Adrenal gland (tissue), 12 donors: ENCODE measurements around the gene GPC5. TPM values are rescaled to one million over a fixed set of nuclear protein-coding genes. Genes with fewer than 3 reads are reported as not detected.

ENCODE experiments used
- DNase-seq, 7 donors: peaks; one replicate each; pipeline ENCODE4 v3.0.0-alpha.2; 2019 to 2020
- H3K27ac ChIP-seq, 5 donors: fragments of 200-600 bp; sonication (generic) in 4 of 5; 1 replicate in 3 of 5; 2 replicates in 2 of 5; pipeline versions ENCODE4 v1.5.1 to v1.8.0; 2016 to 2020; ENCODE audit warnings: mild to moderate bottlenecking in 1 of 5
- H3K27me3 ChIP-seq: fragments of 200-600 bp; 2 replicates; pipeline ENCODE4 v1.8.0; 2021
- H3K36me3 ChIP-seq, 2 donors: fragments of 200-600 bp; replicated peaks in 1 of 2; 1 replicate in 1 of 2; 2 replicates in 1 of 2; pipeline versions ENCODE4 v1.5.1 to v1.8.0; 2018 to 2022
- H3K4me1 ChIP-seq, 2 donors: fragments of 200-600 bp; replicated peaks in 1 of 2; 1 replicate in 1 of 2; 2 replicates in 1 of 2; pipeline versions ENCODE4 v1.5.1 to v1.8.0; 2018 to 2021
- H3K4me3 ChIP-seq, 4 donors: fragments of 200-600 bp; sonication (generic) in 3 of 4; one replicate each; pipeline ENCODE4 v1.5.1; 2016 to 2018
- H3K9me3 ChIP-seq, 3 donors: fragments of 200-600 bp; sonication (generic) in 1 of 3; replicated peaks in 1 of 3; 1 replicate in 2 of 3; 2 replicates in 1 of 3; pipeline versions ENCODE4 v1.5.1 to v1.8.0; 2016 to 2021
- CTCF ChIP-seq, 6 experiments: fragments of 450-650 bp in 4 of 6; fragments of 200-600 bp in 2 of 6; sonication (generic) in 1 of 6; IDR thresholded peaks; 1 replicate in 5 of 6; 2 replicates in 1 of 6; pipeline versions ENCODE4 v1.5.1 to v1.8.0; 2016 to 2021; ENCODE audit warnings: antibody characterized with exemption in 6 of 6, mild to moderate bottlenecking in 2 of 6, moderate library complexity in 1 of 6
- POLR2A ChIP-seq, 2 donors: fragments of 450-650 bp; IDR thresholded peaks; one replicate each; pipeline ENCODE4 v1.6.1; 2017; ENCODE audit warnings: antibody characterized with exemption in 2 of 2, mild to moderate bottlenecking in 2 of 2, moderate library complexity in 1 of 2
- WGBS, 4 donors: extraction: QIAGEN DNeasy Blood & Tissue Kit in 2 of 4; methylation state at CpG; one replicate each; pipeline versions ENCODE4 v1.1.5 to v1.1.7; 2013 to 2017; 5-methylcytosine and 5-hydroxymethylcytosine counted together
- intact Hi-C, 2 donors: fragments of 100-400 bp; cut with DNase I; formaldehyde crosslinking; loops; one replicate each; pipeline versions ENCODE4 v1.14.1 to v1.15.0; 2022 to 2023
- polyA plus RNA-seq, 3 donors: library from polyadenylated mRNA; stranded (reverse); fragments of 200-250 nt in 2 of 3; fragments of 350-450 nt in 1 of 3; fragmentation: Illumina TruSeq in 1 of 3; extraction: RNeasy Lipid Tissue Mini Kit (QIAGEN cat#74804) in 1 of 3; gene quantifications; one replicate each; pipeline ENCODE4 v1.2.3, GENCODE V29; 2013 to 2014
- total RNA-seq, 9 donors: library from RNA; depleted of rRNA in 4 of 9; stranded (reverse); fragments of >200 nt in 4 of 9; fragments of 120-200 nt in 1 of 9; fragmentation: NEBNext Ultra II Directional in 1 of 9; extraction: Animal tissue kit (Norgen Biotek cat#: 25700) in 1 of 9; gene quantifications; one replicate each; pipeline versions ENCODE4 v1.1.0 to v1.2.4, GENCODE V29; 2013 to 2023
- donor health status: healthy with polysubstance abuse.
- donor health status: Bipolar disorder and iron deficiency.
- donor health status: DM: yes; HTN: yes; CAD: no.
- donor health status: DM: no; HTN: no; CAD: no.
- donor health status: DM: no; HTN: no; CAD: no.
- donor health status: DM: yes; HTN: yes; CAD: no.

GPC5 gene
- total and polyA plus RNA-seq, 12 donors = 0.24 to 7.7 (median 2.1) TPM; not detected in 4

- no peak overlapping the region for H3K4me3 ChIP-seq
- H3K27ac ChIP-seq = no peak overlapping the region
- no peak for TF ChIP-seq CTCF (IDR thresholded peaks at IDR 0.05)
- no peak for TF ChIP-seq POLR2A (IDR thresholded peaks at IDR 0.05)
- WGBS, 4 donors = 57 to 69% (median 60%) methylated on average over 3 of the region's 3 CpGs
- no peaks in the 10 kb centered on the region for H3K27me3 ChIP-seq
- H3K4me1 ChIP-seq = no peaks in the 10 kb centered on the region
- no peaks in the 10 kb centered on the region for H3K36me3 ChIP-seq
- DNase-seq = no peak
- intact Hi-C loops = no loop called here
- H3K9me3 ChIP-seq = no peaks in the 10 kb centered on the region
These were observed 224.5 kb downstream of the GPC5 start for GRCh38 chr13:91622778-91623550.

- intact Hi-C loops = no loop called here
- Histone ChIP-seq H3K27me3 (no peaks in the 10 kb centered on the region), H3K36me3 (no peaks in the 10 kb centered on the region), H3K4me1 (no peaks in the 10 kb centered on the region), H3K4me3 (no peak overlapping the region), H3K9me3 (no peaks in the 10 kb centered on the region), H3K27ac (no peak overlapping the region)
- DNase-seq = no peak
- 82 to 87% (median 85%) methylated on average over 3 of the region's 3 CpGs for WGBS, 4 donors
- TF ChIP-seq POLR2A (IDR thresholded peaks at IDR 0.05) (no peak), CTCF (IDR thresholded peaks at IDR 0.05) (no peak)
These were observed 229.7 kb downstream of the GPC5 start for GRCh38 chr13:91627952-91628739.

- DNase-seq = no peak
- no peaks in the 10 kb centered on the region for H3K36me3 ChIP-seq
- intact Hi-C loops = no loop called here
- no peaks in the 10 kb centered on the region for H3K9me3 ChIP-seq
- no peak overlapping the region for H3K4me3 ChIP-seq
- no peaks in the 10 kb centered on the region for H3K4me1 ChIP-seq
- TF ChIP-seq CTCF (IDR thresholded peaks at IDR 0.05) = no peak
- no peak for TF ChIP-seq POLR2A (IDR thresholded peaks at IDR 0.05)
- WGBS, 4 donors = 83 to 96% (median 90%) methylated on average over 1 of the region's 1 CpG
- H3K27me3 ChIP-seq = no peaks in the 10 kb centered on the region
- no peak overlapping the region for H3K27ac ChIP-seq
These were observed 232.5 kb downstream of the GPC5 start for GRCh38 chr13:91630946-91631345.

GRCh38 chr13:91632086-91632485, 233.7 kb downstream of the GPC5 start:
- H3K4me1 ChIP-seq = no peaks in the 10 kb centered on the region
- WGBS, 4 donors = 52 to 67% (median 59%) methylated on average over 3 of the region's 3 CpGs
- H3K9me3 ChIP-seq = no peaks in the 10 kb centered on the region
- H3K27ac ChIP-seq = no peak overlapping the region
- no peaks in the 10 kb centered on the region for H3K36me3 ChIP-seq
- intact Hi-C loops = no loop called here
- H3K4me3 ChIP-seq = no peak overlapping the region
- H3K27me3 ChIP-seq = no peaks in the 10 kb centered on the region
- DNase-seq = no peak
- no peak for TF ChIP-seq CTCF (IDR thresholded peaks at IDR 0.05)
- TF ChIP-seq POLR2A (IDR thresholded peaks at IDR 0.05) = no peak
